ENCODE results near the gene WDR19.
"Not testable (repeated sequence)": the region's sequence is repeated elsewhere in the genome, so short reads cannot be mapped to it uniquely, and the experiment has no call there.

WDR19 gene

GRCh38 chr4:39181905-39182638 is at the start of gene WDR19:
TSS of gene WDR19 (plus strand) at chr4:39182529. CDS start at chr4:39182558, 29 bp downstream.
- in situ Hi-C loops (cut with MboI; ENCODE audit: low sequenced_read_pairs) = no loop called here

GRCh38 chr4:39133623-39134022 is 48.7 kb upstream of the WDR19 start:
- in situ Hi-C loops (cut with MboI; ENCODE audit: low sequenced_read_pairs) = no loop called here

- in situ Hi-C loops (cut with MboI; ENCODE audit: low sequenced_read_pairs) = no loop called here
Observed at GRCh38 chr4:39134683-39135306, 47.5 kb upstream of the WDR19 start.

GRCh38 chr4:39138227-39138626 is 44.1 kb upstream of the WDR19 start:
- in situ Hi-C loops (cut with MboI; ENCODE audit: low sequenced_read_pairs) = not testable (repeated sequence)

GRCh38 chr4:39146211-39146610 is 36.1 kb upstream of the WDR19 start:
- in situ Hi-C loops (cut with MboI; ENCODE audit: low sequenced_read_pairs) = no loop called here

- in situ Hi-C loops (cut with MboI; ENCODE audit: low sequenced_read_pairs) = no loop called here
Observed at GRCh38 chr4:39154009-39154408, 28.3 kb upstream of the WDR19 start.

- in situ Hi-C loops (cut with MboI; ENCODE audit: low sequenced_read_pairs) = no loop called here
Observed at GRCh38 chr4:39157520-39157919, 24.8 kb upstream of the WDR19 start.

- in situ Hi-C loops (cut with MboI; ENCODE audit: low sequenced_read_pairs) = no loop called here
Observed at GRCh38 chr4:39166177-39166576, 16.2 kb upstream of the WDR19 start.

GRCh38 chr4:39166669-39167068 is 15.7 kb upstream of the WDR19 start:
- in situ Hi-C loops (cut with MboI; ENCODE audit: low sequenced_read_pairs) = no loop called here

- in situ Hi-C loops (cut with MboI; ENCODE audit: low sequenced_read_pairs) = no loop called here
Observed at GRCh38 chr4:39169426-39169825, 12.9 kb upstream of the WDR19 start.

- in situ Hi-C loops (cut with MboI; ENCODE audit: low sequenced_read_pairs) = no loop called here
Observed at GRCh38 chr4:39170301-39170700, 12.0 kb upstream of the WDR19 start.

GRCh38 chr4:39178706-39179105 is 3.6 kb upstream of the WDR19 start:
- in situ Hi-C loops (cut with MboI; ENCODE audit: low sequenced_read_pairs) = no loop called here

GRCh38 chr4:39179681-39180080 is 2.6 kb upstream of the WDR19 start:
- in situ Hi-C loops (cut with MboI; ENCODE audit: low sequenced_read_pairs) = no loop called here

GRCh38 chr4:39180629-39181028 is 1.7 kb upstream of the WDR19 start:
- in situ Hi-C loops (cut with MboI; ENCODE audit: low sequenced_read_pairs) = not testable (repeated sequence)

GRCh38 chr4:39181520-39181904 is 817 bp upstream of the WDR19 start:
- in situ Hi-C loops (cut with MboI; ENCODE audit: low sequenced_read_pairs) = no loop called here

- in situ Hi-C loops (cut with MboI; ENCODE audit: low sequenced_read_pairs) = no loop called here
Observed at GRCh38 chr4:39201963-39202362, 19.6 kb downstream of the WDR19 start.

- in situ Hi-C loops (cut with MboI; ENCODE audit: low sequenced_read_pairs) = no loop called here
Observed at GRCh38 chr4:39204543-39204942, 22.2 kb downstream of the WDR19 start.

- in situ Hi-C loops (cut with MboI; ENCODE audit: low sequenced_read_pairs) = no loop called here
Observed at GRCh38 chr4:39205000-39205399, 22.7 kb downstream of the WDR19 start.

- in situ Hi-C loops (cut with MboI; ENCODE audit: low sequenced_read_pairs) = no loop called here
Observed at GRCh38 chr4:39205476-39205875, 23.1 kb downstream of the WDR19 start.

GRCh38 chr4:39227906-39228305 is 45.6 kb downstream of the WDR19 start:
- in situ Hi-C loops (cut with MboI; ENCODE audit: low sequenced_read_pairs) = no loop called here

GRCh38 chr4:39228377-39228776 is 46.0 kb downstream of the WDR19 start:
- in situ Hi-C loops (cut with MboI; ENCODE audit: low sequenced_read_pairs) = no loop called here

- in situ Hi-C loops (cut with MboI; ENCODE audit: low sequenced_read_pairs) = no loop called here
Observed at GRCh38 chr4:39230462-39230861, 48.1 kb downstream of the WDR19 start.

- in situ Hi-C loops (cut with MboI; ENCODE audit: low sequenced_read_pairs) = no loop called here
Observed at GRCh38 chr4:39231660-39232059, 49.3 kb downstream of the WDR19 start.
